Activated CD8-positive, alpha-beta T cell treated with anti-CD3 and anti-CD28 coated beads for 36 hours (primary cell): ENCODE measurements around the gene TOX3. TPM values are rescaled to one million over a fixed set of nuclear protein-coding genes. Genes with fewer than 3 reads are reported as not detected.

Source experiments
- ATAC-seq: fragments of 200-7000 bp; cut with Tn5 transposase; one replicate; pipeline ENCODE4 v1.10.0; 2021; ENCODE audit warnings: mild to moderate bottlenecking, moderate library complexity
- CTCF ChIA-PET: fragments of 350-600 bp; sonication (Branson Sonifier 250); formaldehyde crosslinking; loops from one replicate; lab custom pipeline; 2021; ENCODE audit warnings: antibody characterized with exemption; lab: Charles Lee
- POLR2A ChIA-PET: fragments of 350-600 bp; sonication (Branson Sonifier 250); formaldehyde crosslinking; loops from one replicate; lab custom pipeline; 2021; ENCODE audit warnings: antibody characterized with exemption; lab: Charles Lee
- DNase-seq: peaks from one replicate; pipeline ENCODE4 v3.0.0-alpha.2; 2020
- H3K27ac Mint-ChIP-seq: one replicate; pipeline ENCODE4 v1.8.0; 2021; ENCODE audit warnings: mild to moderate bottlenecking, mixed read lengths
- H3K27me3 Mint-ChIP-seq: one replicate; pipeline ENCODE4 v1.8.0; 2021; ENCODE audit warnings: mixed read lengths
- H3K36me3 Mint-ChIP-seq: one replicate; pipeline ENCODE4 v1.8.0; 2021; ENCODE audit warnings: low read depth, mixed read lengths
- H3K4me1 Mint-ChIP-seq: one replicate; pipeline ENCODE4 v1.8.0; 2021; ENCODE audit warnings: low read depth, mixed read lengths
- H3K4me3 Mint-ChIP-seq: one replicate; pipeline ENCODE4 v1.8.0; 2021; ENCODE audit warnings: mild to moderate bottlenecking, moderate library complexity, mixed read lengths
- H3K9me3 Mint-ChIP-seq: one replicate; pipeline ENCODE4 v1.8.0; 2021; ENCODE audit warnings: mixed read lengths
- CTCF ChIP-seq: fragments of 200-600 bp; IDR thresholded peaks from one replicate; pipeline ENCODE4 v1.8.0; 2022; ENCODE audit warnings: antibody characterized with exemption, mild to moderate bottlenecking
- intact Hi-C: fragments of 100-400 bp; cut with micrococcal nuclease; formaldehyde crosslinking; loops from one replicate; pipeline ENCODE4 v1.10.0; 2022
- total RNA-seq, 2 experiments: library from RNA; stranded (reverse); gene quantifications; one replicate each; pipeline ENCODE4 v1.2.3, GENCODE V29; 2021

The TOX3 gene
- total RNA-seq, 2 experiments from 2014 or later, result not detected

- no peak for TF ChIP-seq CTCF
- Mint-ChIP-seq H3K4me3 (no peak overlapping the region), H3K36me3 (no peaks in the 10 kb centered on the region), H3K9me3 (no peaks in the 10 kb centered on the region), H3K27me3 (no peaks in the 10 kb centered on the region), H3K4me1 (no peaks in the 10 kb centered on the region), H3K27ac (no peak overlapping the region)
- CTCF ChIA-PET, result no interaction called here
- POLR2A ChIA-PET, result no interaction called here
- no peak for ATAC-seq
- no peak for DNase-seq
- intact Hi-C loops, result no loop called here
Observed at GRCh38 chr16:52462816-52463215, 84.1 kb downstream of the TOX3 start.

GRCh38 chr16:52460639-52461178 lies 86.2 kb downstream of the TOX3 start:
- ATAC-seq (no peak), DNase-seq (no peak)
- no peaks in the 10 kb centered on the region for H3K27me3 Mint-ChIP-seq
- no peak overlapping the region for H3K27ac Mint-ChIP-seq
- intact Hi-C loops, result no loop called here
- H3K4me1 Mint-ChIP-seq, result no peaks in the 10 kb centered on the region
- ChIA-PET POLR2A (no interaction called here), CTCF (no interaction called here)
- TF ChIP-seq CTCF, result no peak
- H3K36me3 Mint-ChIP-seq, result no peaks in the 10 kb centered on the region
- H3K4me3 Mint-ChIP-seq, result no peak overlapping the region
- H3K9me3 Mint-ChIP-seq, result no peaks in the 10 kb centered on the region

GRCh38 chr16:52456368-52456767 lies 90.6 kb downstream of the TOX3 start:
- Mint-ChIP-seq H3K36me3 (no peaks in the 10 kb centered on the region), H3K4me1 (no peaks in the 10 kb centered on the region), H3K4me3 (no peak overlapping the region), H3K27me3 (no peaks in the 10 kb centered on the region), H3K9me3 (peaks cover 2% of the 10 kb centered on the region), H3K27ac (no peak overlapping the region)
- no peak for ATAC-seq
- no peak for TF ChIP-seq CTCF
- DNase-seq, result no peak
- intact Hi-C loops, result no loop called here
- ChIA-PET CTCF (no interaction called here), POLR2A (no interaction called here)

- ATAC-seq (no peak), DNase-seq (no peak)
- Mint-ChIP-seq H3K4me1 (no peaks in the 10 kb centered on the region), H3K27ac (no peak overlapping the region), H3K9me3 (peaks cover 2% of the 10 kb centered on the region), H3K27me3 (no peaks in the 10 kb centered on the region), H3K4me3 (no peak overlapping the region), H3K36me3 (no peaks in the 10 kb centered on the region)
- intact Hi-C loops, result no loop called here
- CTCF ChIA-PET, result no interaction called here
- TF ChIP-seq CTCF, result no peak
- POLR2A ChIA-PET, result no interaction called here
Observed at GRCh38 chr16:52455549-52456277, 91.2 kb downstream of the TOX3 start.

GRCh38 chr16:52453644-52454043 lies 93.3 kb downstream of the TOX3 start:
- no peaks in the 10 kb centered on the region for H3K4me1 Mint-ChIP-seq
- H3K27ac Mint-ChIP-seq, result no peak overlapping the region
- no peak for TF ChIP-seq CTCF
- ChIA-PET CTCF (no interaction called here), POLR2A (no interaction called here)
- H3K4me3 Mint-ChIP-seq, result no peak overlapping the region
- no peaks in the 10 kb centered on the region for H3K36me3 Mint-ChIP-seq
- no peak for ATAC-seq
- intact Hi-C loops, result no loop called here
- no peak for DNase-seq
- H3K27me3 Mint-ChIP-seq, result no peaks in the 10 kb centered on the region
- peaks cover 2% of the 10 kb centered on the region for H3K9me3 Mint-ChIP-seq
